HFFc6 (cell line): ENCODE measurements around the gene RMND1. TPM values are rescaled to one million over a fixed set of nuclear protein-coding genes. Genes with fewer than 3 reads are reported as not detected.
A peak's percentile ranks its signal among the peaks of the same experiment; 100 is the strongest.

Source experiments
- DNase-seq: peaks from one replicate; pipeline ENCODE4 v3.0.0-alpha.2; 2018
- H3K27ac Mint-ChIP-seq: 2 replicates; pipeline ENCODE4 v1.8.0; 2020; ENCODE audit warnings: mild to moderate bottlenecking, mixed read lengths
- H3K27me3 Mint-ChIP-seq: 2 replicates; pipeline ENCODE4 v1.8.0; 2021; ENCODE audit warnings: mild to moderate bottlenecking, moderate library complexity, mixed read lengths; ENCODE audit not compliant: insufficient read depth
- H3K36me3 Mint-ChIP-seq: 2 replicates; pipeline ENCODE4 v1.8.0; 2021; ENCODE audit warnings: low read depth, mixed read lengths
- H3K4me1 Mint-ChIP-seq: 2 replicates; pipeline ENCODE4 v1.8.0; 2020; ENCODE audit warnings: low read depth, mixed read lengths
- H3K4me3 Mint-ChIP-seq: 2 replicates; pipeline ENCODE4 v1.8.0; 2020; ENCODE audit warnings: mild to moderate bottlenecking, moderate library complexity, mixed read lengths
- H3K9me3 Mint-ChIP-seq: 2 replicates; pipeline ENCODE4 v1.8.0; 2020; ENCODE audit warnings: mild to moderate bottlenecking, mixed read lengths
- CTCF ChIP-seq: fragments of 200-600 bp; sonication (generic); IDR thresholded peaks from 2 replicates; pipeline ENCODE4 v1.5.0; 2021; ENCODE audit warnings: antibody characterized with exemption, mild to moderate bottlenecking
- total RNA-seq, 6 experiments: library from RNA; stranded (reverse); fragmentation: NEBNext Ultra II Directional; extraction: Animal tissue kit (Norgen Biotek cat#: 25700); gene quantifications; 2 replicates in 1 of 6; 3 replicates in 5 of 6; pipeline ENCODE4 v1.2.3, GENCODE V29; 2021

RMND1 gene
- total RNA-seq, 6 experiments from 2014 or later, result 20.6 to 27.5 (median 22.0) TPM

- H3K27me3 Mint-ChIP-seq, result no peaks in the 10 kb centered on the region
- no peaks in the 10 kb centered on the region for H3K9me3 Mint-ChIP-seq
- no peak for DNase-seq
- no peak for TF ChIP-seq CTCF
- peaks cover 23% of the 10 kb centered on the region for H3K36me3 Mint-ChIP-seq
- peaks cover 16% of the 10 kb centered on the region for H3K4me1 Mint-ChIP-seq
- no peak overlapping the region for H3K27ac Mint-ChIP-seq
- no peak overlapping the region for H3K4me3 Mint-ChIP-seq
These were observed 19.3 kb downstream of the RMND1 start for GRCh38 chr6:151432651-151433050.

- H3K36me3 Mint-ChIP-seq, result peaks cover 24% of the 10 kb centered on the region
These were observed 20.6 kb downstream of the RMND1 start for GRCh38 chr6:151431337-151431736.

GRCh38 chr6:151430886-151431285 is 21.0 kb downstream of the RMND1 start:
- Mint-ChIP-seq H3K9me3 (no peaks in the 10 kb centered on the region), H3K27ac (no peak overlapping the region), H3K36me3 (peaks cover 23% of the 10 kb centered on the region), H3K27me3 (no peaks in the 10 kb centered on the region), H3K4me1 (no peaks in the 10 kb centered on the region), H3K4me3 (no peak overlapping the region)
- no peak; the same call in 1 of the 2 replicates for TF ChIP-seq CTCF
- no peak for DNase-seq

More at GRCh38 chr6:151431337-151431736, 20.6 kb downstream of the RMND1 start:
- peaks cover 3% of the 10 kb centered on the region for H3K4me1 Mint-ChIP-seq
- no peak for TF ChIP-seq CTCF
- H3K9me3 Mint-ChIP-seq, result no peaks in the 10 kb centered on the region
- no peaks in the 10 kb centered on the region for H3K27me3 Mint-ChIP-seq
- no peak overlapping the region for H3K4me3 Mint-ChIP-seq
- DNase-seq, result no peak
- no peak overlapping the region for H3K27ac Mint-ChIP-seq

- H3K4me3 Mint-ChIP-seq, result no peak overlapping the region
- no peaks in the 10 kb centered on the region; the same call in 1 of the 2 replicates for H3K27me3 Mint-ChIP-seq
- H3K9me3 Mint-ChIP-seq, result no peaks in the 10 kb centered on the region
- no peak for TF ChIP-seq CTCF
- peaks cover 33% of the 10 kb centered on the region for H3K36me3 Mint-ChIP-seq
- no peaks in the 10 kb centered on the region for H3K4me1 Mint-ChIP-seq
- H3K27ac Mint-ChIP-seq, result no peak overlapping the region
- no peak for DNase-seq
These were observed 23.7 kb downstream of the RMND1 start for GRCh38 chr6:151428093-151428735.

- Mint-ChIP-seq H3K27ac (peak overlapping the region; percentile 12; the same call in 1 of the 2 replicates), H3K27me3 (no peaks in the 10 kb centered on the region; the same call in 1 of the 2 replicates), H3K4me3 (no peak overlapping the region), H3K9me3 (no peaks in the 10 kb centered on the region), H3K4me1 (no peaks in the 10 kb centered on the region), H3K36me3 (peaks cover 41% of the 10 kb centered on the region)
- DNase-seq, result no peak
- no peak for TF ChIP-seq CTCF
These were observed 26.4 kb downstream of the RMND1 start for GRCh38 chr6:151425561-151425960.
